Nephron (organoid): ENCODE measurements around the gene FSTL4.

ENCODE experiments used
- H3K27ac Mint-ChIP-seq, 3 experiments: 2 replicates each; pipeline ENCODE4 v1.8.0; 2020; ENCODE audit warnings: mixed read lengths in 3 of 3, mild to moderate bottlenecking in 2 of 3, moderate library complexity in 1 of 3
- H3K27me3 Mint-ChIP-seq: 2 replicates; pipeline ENCODE4 v1.8.0; 2021; ENCODE audit warnings: low read depth, mild to moderate bottlenecking, moderate library complexity, mixed read lengths
- H3K36me3 Mint-ChIP-seq: 2 replicates; pipeline ENCODE4 v1.8.0; 2020; ENCODE audit warnings: low read depth, mixed read lengths
- H3K4me1 Mint-ChIP-seq: 2 replicates; pipeline ENCODE4 v1.8.0; 2020; ENCODE audit warnings: mixed read lengths
- H3K4me3 Mint-ChIP-seq, 3 experiments: 2 replicates each; pipeline ENCODE4 v1.8.0; 2020; ENCODE audit warnings: mild to moderate bottlenecking in 3 of 3, mixed read lengths in 3 of 3, moderate library complexity in 2 of 3
- H3K9me3 Mint-ChIP-seq: 2 replicates; pipeline ENCODE4 v1.8.0; 2020; ENCODE audit warnings: mixed read lengths
- CTCF ChIP-seq, 3 experiments: fragments of 200-600 bp; sonication (generic); IDR thresholded peaks; one replicate each; pipeline ENCODE4 v1.5.0; 2021; ENCODE audit warnings: antibody characterized with exemption in 3 of 3; ENCODE audit not compliant: unreplicated experiment in 3 of 3

Gene FSTL4

GRCh38 chr5:133325864-133326263, 286.5 kb downstream of the FSTL4 start:
- Mint-ChIP-seq H3K4me1 (peaks cover 7% of the 10 kb centered on the region), H3K36me3 (no peaks in the 10 kb centered on the region), H3K27me3 (peaks cover 48% of the 10 kb centered on the region), H3K4me3 (no peak overlapping the region), H3K27ac (no peak overlapping the region), H3K9me3 (no peaks in the 10 kb centered on the region)
- no peak for TF ChIP-seq CTCF (IDR thresholded peaks at IDR 0.05; ENCODE audit: unreplicated experiment in 3 of 3)

GRCh38 chr5:133324926-133325325, 287.4 kb downstream of the FSTL4 start:
- Mint-ChIP-seq H3K36me3 (no peaks in the 10 kb centered on the region), H3K4me3 (no peak overlapping the region), H3K9me3 (no peaks in the 10 kb centered on the region)

GRCh38 chr5:133323494-133324457, 288.6 kb downstream of the FSTL4 start:
- Mint-ChIP-seq H3K4me3 (no peak overlapping the region), H3K4me1 (peaks cover 7% of the 10 kb centered on the region), H3K36me3 (no peaks in the 10 kb centered on the region), H3K27me3 (peaks cover 38% of the 10 kb centered on the region), H3K27ac (no peak overlapping the region), H3K9me3 (no peaks in the 10 kb centered on the region)
- TF ChIP-seq CTCF (IDR thresholded peaks at IDR 0.05; ENCODE audit: unreplicated experiment in 3 of 3): no peak

More at GRCh38 chr5:133324926-133325325, 287.4 kb downstream of the FSTL4 start:
- Mint-ChIP-seq H3K4me1 (peaks cover 7% of the 10 kb centered on the region), H3K27ac (no peak overlapping the region), H3K27me3 (peaks cover 40% of the 10 kb centered on the region)
- no peak for TF ChIP-seq CTCF (IDR thresholded peaks at IDR 0.05; ENCODE audit: unreplicated experiment in 3 of 3)

- Mint-ChIP-seq H3K27me3 (peaks cover 42% of the 10 kb centered on the region), H3K4me3 (no peak overlapping the region), H3K27ac (no peak overlapping the region), H3K9me3 (no peaks in the 10 kb centered on the region), H3K36me3 (no peaks in the 10 kb centered on the region), H3K4me1 (peaks cover 7% of the 10 kb centered on the region)
- no peak for TF ChIP-seq CTCF (IDR thresholded peaks at IDR 0.05; ENCODE audit: unreplicated experiment in 3 of 3)
These were observed 289.6 kb downstream of the FSTL4 start for GRCh38 chr5:133322743-133323142.

GRCh38 chr5:133321833-133322420, 290.4 kb downstream of the FSTL4 start:
- no peak for TF ChIP-seq CTCF (IDR thresholded peaks at IDR 0.05; ENCODE audit: unreplicated experiment in 3 of 3)
- H3K27me3 Mint-ChIP-seq: peaks cover 48% of the 10 kb centered on the region
- H3K27ac Mint-ChIP-seq: no peak overlapping the region
- no peaks in the 10 kb centered on the region for H3K36me3 Mint-ChIP-seq
- peaks cover 7% of the 10 kb centered on the region for H3K4me1 Mint-ChIP-seq
- H3K9me3 Mint-ChIP-seq: no peaks in the 10 kb centered on the region
- H3K4me3 Mint-ChIP-seq: no peak overlapping the region
